ENCODE data around the gene MIER3. TPM values are rescaled to one million over a fixed set of nuclear protein-coding genes. Genes with fewer than 3 reads are reported as not detected.
A peak's percentile ranks its signal among the peaks of the same experiment; 100 is the strongest.

MIER3 gene
- total and polyA plus RNA-seq, 9 of the 15 experiments (the other 6 are each of a cell fraction or from before 2014, with no cell fraction given): 4.1 to 29.3 (median 13.0) TPM

DNA sequence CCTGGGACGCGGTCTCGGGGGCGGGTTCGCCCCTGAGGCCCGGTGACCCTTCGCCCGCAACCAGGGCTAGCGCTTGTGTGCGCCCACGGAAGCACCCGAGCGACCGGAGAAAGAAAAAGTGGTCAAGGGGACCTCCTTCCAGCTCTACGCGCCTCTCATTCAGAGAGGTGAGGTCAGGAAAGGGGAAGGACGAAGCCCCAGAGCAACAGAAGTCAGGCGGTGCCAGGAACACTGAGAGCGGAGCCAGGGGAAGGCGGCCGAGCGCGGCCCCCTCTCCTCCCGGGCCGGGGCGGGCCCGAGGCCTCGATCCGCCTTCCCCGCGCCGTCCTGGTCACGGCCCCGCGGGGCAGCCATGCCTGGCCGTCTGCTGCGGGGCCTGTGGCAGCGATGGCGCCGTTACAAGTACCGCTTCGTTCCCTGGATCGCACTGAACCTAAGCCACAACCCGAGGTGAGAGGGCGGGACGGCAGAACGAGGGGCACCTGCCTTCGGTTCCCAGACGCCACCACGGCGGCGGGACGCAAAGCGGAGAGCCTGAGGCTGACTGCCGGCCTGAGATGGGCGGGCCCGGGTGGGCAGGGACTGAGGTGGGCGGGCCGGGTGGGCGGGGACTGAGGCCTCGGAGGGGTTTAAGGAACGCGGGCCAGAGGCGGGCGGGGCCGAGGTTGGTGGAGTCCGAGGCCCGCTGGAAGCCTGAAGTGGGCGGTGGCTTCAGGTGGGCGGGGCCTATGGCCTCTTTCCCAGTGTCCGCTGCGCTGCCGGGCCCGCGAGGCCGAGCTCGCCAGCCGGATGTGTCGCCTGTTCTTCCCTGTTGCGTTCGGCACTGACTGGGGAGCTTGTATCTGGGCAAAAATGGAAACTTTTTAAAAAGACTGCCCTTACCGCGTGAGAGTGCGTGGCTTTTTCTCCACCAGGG lies 42.4 kb downstream of the MIER3 start, which contains the start of gene SETD9 (continued):
- TF ChIP-seq, protein P1, sequence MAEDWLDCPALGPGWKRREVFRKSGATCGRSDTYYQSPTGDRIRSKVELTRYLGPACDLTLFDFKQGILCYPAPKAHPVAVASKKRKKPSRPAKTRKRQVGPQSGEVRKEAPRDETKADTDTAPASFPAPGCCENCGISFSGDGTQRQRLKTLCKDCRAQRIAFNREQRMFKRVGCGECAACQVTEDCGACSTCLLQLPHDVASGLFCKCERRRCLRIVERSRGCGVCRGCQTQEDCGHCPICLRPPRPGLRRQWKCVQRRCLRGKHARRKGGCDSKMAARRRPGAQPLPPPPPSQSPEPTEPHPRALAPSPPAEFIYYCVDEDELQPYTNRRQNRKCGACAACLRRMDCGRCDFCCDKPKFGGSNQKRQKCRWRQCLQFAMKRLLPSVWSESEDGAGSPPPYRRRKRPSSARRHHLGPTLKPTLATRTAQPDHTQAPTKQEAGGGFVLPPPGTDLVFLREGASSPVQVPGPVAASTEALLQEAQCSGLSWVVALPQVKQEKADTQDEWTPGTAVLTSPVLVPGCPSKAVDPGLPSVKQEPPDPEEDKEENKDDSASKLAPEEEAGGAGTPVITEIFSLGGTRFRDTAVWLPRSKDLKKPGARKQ (CRISPR knock-in tag; IDR thresholded peaks at IDR 0.05): no peak
- TF ChIP-seq CBFB (CRISPR knock-in tag; IDR thresholded peaks at IDR 0.05): 0 out of 2 replicates have a peak, but pooled peaks have one; percentile 57
- TF ChIP-seq, protein P2, sequence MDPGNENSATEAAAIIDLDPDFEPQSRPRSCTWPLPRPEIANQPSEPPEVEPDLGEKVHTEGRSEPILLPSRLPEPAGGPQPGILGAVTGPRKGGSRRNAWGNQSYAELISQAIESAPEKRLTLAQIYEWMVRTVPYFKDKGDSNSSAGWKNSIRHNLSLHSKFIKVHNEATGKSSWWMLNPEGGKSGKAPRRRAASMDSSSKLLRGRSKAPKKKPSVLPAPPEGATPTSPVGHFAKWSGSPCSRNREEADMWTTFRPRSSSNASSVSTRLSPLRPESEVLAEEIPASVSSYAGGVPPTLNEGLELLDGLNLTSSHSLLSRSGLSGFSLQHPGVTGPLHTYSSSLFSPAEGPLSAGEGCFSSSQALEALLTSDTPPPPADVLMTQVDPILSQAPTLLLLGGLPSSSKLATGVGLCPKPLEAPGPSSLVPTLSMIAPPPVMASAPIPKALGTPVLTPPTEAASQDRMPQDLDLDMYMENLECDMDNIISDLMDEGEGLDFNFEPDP (CRISPR knock-in tag; IDR thresholded peaks at IDR 0.05): no peak
- TF ChIP-seq NFIX (CRISPR knock-in tag; IDR thresholded peaks at IDR 0.05; ENCODE audit: low read depth): no peak
- 0 out of 2 replicates have a peak, but pooled peaks have one; percentile 46 for TF ChIP-seq ELF2 (CRISPR knock-in tag; IDR thresholded peaks at IDR 0.05)
- TF ChIP-seq TAF1 (IDR thresholded peaks at IDR 0.05; ENCODE audit: control insufficient read depth, extremely low read depth, insufficient read depth, low read length, severe bottlenecking): peak; percentile 86
- TF ChIP-seq CXXC5 (CRISPR knock-in tag; IDR thresholded peaks at IDR 0.05): peak; percentile 82
- TF ChIP-seq, protein P3, sequence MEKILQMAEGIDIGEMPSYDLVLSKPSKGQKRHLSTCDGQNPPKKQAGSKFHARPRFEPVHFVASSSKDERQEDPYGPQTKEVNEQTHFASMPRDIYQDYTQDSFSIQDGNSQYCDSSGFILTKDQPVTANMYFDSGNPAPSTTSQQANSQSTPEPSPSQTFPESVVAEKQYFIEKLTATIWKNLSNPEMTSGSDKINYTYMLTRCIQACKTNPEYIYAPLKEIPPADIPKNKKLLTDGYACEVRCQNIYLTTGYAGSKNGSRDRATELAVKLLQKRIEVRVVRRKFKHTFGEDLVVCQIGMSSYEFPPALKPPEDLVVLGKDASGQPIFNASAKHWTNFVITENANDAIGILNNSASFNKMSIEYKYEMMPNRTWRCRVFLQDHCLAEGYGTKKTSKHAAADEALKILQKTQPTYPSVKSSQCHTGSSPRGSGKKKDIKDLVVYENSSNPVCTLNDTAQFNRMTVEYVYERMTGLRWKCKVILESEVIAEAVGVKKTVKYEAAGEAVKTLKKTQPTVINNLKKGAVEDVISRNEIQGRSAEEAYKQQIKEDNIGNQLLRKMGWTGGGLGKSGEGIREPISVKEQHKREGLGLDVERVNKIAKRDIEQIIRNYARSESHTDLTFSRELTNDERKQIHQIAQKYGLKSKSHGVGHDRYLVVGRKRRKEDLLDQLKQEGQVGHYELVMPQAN (IDR thresholded peaks at IDR 0.05; ENCODE audit: borderline replicate concordance): no peak
- TF ChIP-seq SRSF7 (optimal IDR thresholded peaks at IDR 0.05; ENCODE audit: low read depth, low read length): no peak
- TF ChIP-seq ZNF507 (tag; conservative IDR thresholded peaks at IDR 0.05): no peak
- peak in 1 of 2 experiments; percentile 13; a peak in 1 of 4 replicates for TF ChIP-seq TBL1XR1 (IDR thresholded peaks at IDR 0.05; ENCODE audit: low read length in 2 of 2)
- TF ChIP-seq ZNF311 (CRISPR knock-in tag; IDR thresholded peaks at IDR 0.05): no peak
- TF ChIP-seq OTX1 (CRISPR knock-in tag; IDR thresholded peaks at IDR 0.05): no peak
- TF ChIP-seq WHSC1 (IDR thresholded peaks at IDR 0.05; ENCODE audit: low read length): no peak
- TF ChIP-seq, protein P4, sequence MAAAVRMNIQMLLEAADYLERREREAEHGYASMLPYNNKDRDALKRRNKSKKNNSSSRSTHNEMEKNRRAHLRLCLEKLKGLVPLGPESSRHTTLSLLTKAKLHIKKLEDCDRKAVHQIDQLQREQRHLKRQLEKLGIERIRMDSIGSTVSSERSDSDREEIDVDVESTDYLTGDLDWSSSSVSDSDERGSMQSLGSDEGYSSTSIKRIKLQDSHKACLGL (CRISPR knock-in tag; IDR thresholded peaks at IDR 0.05; ENCODE audit: borderline replicate concordance, poor library complexity, severe bottlenecking): peak; percentile 43
- no peak for TF ChIP-seq ZNF764 (CRISPR knock-in tag; IDR thresholded peaks at IDR 0.05; ENCODE audit: low read depth)
- no peak for TF ChIP-seq MEF2A (IDR thresholded peaks at IDR 0.05; ENCODE audit: control insufficient read depth, low read depth, low read length)
- no peak for TF ChIP-seq ZNF561 (CRISPR knock-in tag; conservative IDR thresholded peaks at IDR 0.05)
- TF ChIP-seq PHB2 (IDR thresholded peaks at IDR 0.05; ENCODE audit: low read depth): no peak
- TF ChIP-seq ZNF239 (CRISPR knock-in tag; IDR thresholded peaks at IDR 0.05): no peak; the same call in 1 of the 2 replicates
